OCI-LY7 (cell line): ENCODE data around the gene COL18A1.

ENCODE experiments used
- CTCF ChIP-seq: fragments of 200-600 bp; sonication (generic); conservative IDR thresholded peaks from 2 replicates; pipeline ENCODE4 v1.5.1; 2014; ENCODE audit warnings: mild to moderate bottlenecking, antibody characterized with exemption, low read length, moderate library complexity, mixed read lengths
- EZH2phosphoT487 ChIP-seq: fragments of 200-600 bp; sonication (generic); IDR thresholded peaks from 2 replicates; pipeline ENCODE4 v1.6.1; 2018; ENCODE audit warnings: low read depth, borderline replicate concordance, mild to moderate bottlenecking, mixed run types, antibody characterized with exemption, low read length, moderate library complexity, mixed read lengths

DNA sequence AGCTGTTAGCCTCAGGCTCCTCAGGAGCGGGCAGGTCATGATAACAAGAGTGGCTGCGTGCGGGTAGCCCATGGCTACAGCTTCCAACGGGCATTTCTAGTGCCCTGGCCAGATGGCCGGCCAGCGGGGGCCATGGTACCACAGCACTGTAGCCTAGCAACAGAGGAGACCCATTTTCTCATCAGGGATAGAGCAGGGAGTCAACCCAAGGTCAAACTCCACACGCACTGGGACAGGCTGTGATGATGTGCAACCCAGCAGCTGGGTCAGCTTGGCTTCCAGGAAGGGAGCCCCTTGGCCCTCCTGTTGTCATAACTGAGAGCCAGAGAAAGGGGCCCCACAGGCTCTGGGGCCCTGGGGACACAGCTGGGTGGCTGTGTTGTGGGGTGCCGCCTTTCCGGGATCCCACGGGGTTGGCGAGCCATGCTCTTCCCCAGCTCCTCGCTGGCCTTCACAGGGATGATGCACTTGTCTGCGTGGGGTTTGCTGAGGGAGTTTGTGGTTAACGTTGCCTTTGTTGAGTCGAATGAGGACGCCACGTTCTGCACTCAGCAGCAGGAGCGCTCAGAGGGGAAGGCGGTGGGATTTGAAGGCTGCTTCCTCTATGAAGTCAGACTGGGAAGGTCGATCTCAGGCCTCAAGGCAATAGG is 46.3 kb downstream of the COL18A1 start:
- TF ChIP-seq CTCF (no peak), EZH2phosphoT487 (no peak)
